SIG-M5 (cell line): Measurements from ENCODE around the gene SNX9.
"Not testable (repeated sequence)": the region's sequence is repeated elsewhere in the genome, so short reads cannot be mapped to it uniquely, and the experiment has no call there.

Experiments used
- DNase-seq: peaks from one replicate; lab custom pipeline; 2025; lab: John Stamatoyannopoulos, UW

SNX9 gene

DNA sequence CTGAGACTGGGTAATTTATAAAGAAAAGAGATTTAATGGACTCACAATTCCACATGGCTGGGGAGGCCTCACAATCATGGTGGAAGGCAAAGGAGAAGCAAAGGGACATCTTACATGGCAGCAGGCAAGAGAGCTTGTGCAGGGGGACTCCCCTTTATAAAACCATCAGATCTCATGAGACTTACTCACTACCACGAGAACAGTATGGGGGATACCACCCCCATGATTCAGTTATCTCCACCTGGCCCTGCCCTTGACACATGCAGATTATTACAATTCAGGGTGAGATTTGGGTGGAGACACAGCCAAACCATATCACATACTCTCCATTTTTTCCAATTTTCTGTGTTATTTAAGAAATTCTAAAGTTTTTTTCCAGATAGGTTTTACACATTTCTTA, 35.6 kb downstream of the SNX9 start:
- DNase-seq = not testable (repeated sequence)

DNA sequence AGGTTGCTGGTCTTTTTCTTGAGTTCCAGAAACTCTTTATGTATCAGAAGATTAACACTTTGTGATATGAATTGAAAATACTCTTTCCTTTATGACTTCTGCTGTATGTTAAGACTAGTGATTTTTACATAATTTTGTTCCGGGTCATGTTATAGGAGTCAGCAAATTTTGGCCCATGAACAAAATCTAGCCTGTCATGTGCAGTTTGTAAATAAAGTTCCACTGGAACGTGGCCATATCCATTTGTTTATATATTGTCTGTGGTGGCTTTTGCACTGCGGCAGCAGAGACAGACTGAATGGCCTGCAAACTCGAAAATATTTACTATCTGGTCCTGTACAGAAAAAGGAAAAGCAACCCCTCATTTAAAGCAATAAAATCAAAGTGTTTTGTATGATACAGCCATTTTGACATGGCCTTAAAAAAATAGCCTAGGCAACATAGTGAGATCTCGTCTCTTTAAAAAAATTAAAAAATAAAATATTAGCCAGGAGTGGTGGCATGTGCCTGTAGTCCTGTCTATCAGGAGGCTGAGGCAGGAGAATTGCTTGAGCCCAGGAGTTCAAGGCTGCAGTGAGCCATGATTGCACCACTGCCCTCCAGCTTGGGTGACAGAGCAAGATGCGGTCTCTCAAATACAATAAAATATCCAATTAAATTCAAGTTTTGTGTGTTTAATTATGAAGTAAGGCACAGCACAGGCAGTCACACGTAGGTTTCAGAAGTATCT, 36.9 kb downstream of the SNX9 start:
- DNase-seq = no peak

DNA sequence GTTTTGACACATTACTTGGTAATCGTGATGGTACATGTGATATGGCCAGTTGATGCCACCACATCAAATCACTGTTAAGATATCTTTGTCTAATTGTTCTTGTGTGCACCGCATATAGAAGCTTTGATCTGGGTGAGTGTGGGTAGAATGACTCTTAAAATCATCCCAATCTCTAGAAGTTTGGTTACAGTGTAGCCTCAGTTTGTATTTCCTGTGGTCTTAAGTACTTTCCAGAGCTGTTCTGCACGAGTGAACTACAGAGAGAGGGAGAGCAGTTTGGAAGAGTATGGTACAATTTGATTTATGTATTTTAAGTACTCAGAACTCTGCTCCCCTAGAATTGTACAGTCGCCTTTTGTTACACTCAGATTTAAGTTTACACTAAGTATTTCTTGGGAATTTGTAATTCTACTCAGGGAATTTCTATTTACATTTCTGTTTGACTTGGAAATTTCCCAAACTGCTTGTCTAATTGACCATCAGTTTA, 37.5 kb downstream of the SNX9 start:
- DNase-seq = no peak

DNA sequence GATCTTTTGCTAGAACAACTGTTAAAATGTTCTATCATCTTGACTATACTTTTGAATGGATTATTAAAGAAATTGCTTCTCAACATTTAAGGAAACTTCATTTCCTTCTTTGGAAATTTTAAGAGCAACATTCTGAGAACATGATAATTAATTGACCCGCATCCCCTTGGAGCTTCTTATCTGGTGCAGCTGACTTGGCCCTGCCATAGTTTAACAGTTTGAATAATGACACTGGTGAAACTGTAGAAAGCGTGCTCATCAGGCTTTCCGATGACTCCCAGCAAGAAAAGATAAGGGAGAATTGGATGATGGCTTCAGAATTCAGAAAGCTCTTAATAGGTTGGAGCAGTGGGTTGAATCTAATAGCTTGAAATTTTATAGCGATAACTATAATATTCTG, 38.1 kb downstream of the SNX9 start:
- DNase-seq = no peak

DNA sequence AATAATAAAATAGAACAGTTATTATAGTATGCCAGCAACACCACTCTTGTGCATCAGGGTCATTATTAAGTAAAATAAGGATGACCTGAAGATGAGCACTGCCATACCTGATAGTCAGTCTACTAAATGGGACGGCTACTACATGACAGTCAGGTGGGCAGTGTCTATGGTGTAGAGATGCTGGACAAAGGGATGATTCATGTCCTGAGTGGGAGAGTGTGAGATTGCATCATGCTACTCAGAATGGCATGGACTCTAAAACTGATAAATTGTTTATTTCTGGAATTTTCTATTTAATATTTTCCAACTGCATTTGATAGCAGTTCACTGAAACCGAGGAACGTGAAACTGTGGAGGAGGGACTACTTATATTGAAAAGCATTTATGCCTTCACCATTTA, 38.8 kb downstream of the SNX9 start:
- DNase-seq = no peak

DNA sequence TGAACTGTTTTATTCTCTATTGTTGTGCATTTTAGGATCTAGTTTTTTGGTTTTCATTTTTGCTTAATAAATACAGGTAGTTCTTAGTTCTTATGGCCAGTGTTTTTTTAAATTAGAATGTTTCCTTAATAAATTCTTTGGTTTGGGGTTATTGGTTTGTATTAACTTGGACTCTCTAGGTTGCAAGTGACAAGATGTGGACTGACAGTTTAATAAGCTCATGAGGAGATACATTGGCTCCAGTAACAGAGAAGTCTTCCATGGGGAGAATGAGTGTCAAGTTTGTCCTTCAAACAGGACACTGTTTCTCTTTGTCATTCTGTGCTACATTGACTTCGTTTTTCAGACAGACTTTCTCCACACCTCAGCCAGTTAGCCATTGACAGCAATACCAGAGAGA, 39.7 kb downstream of the SNX9 start:
- no peak for DNase-seq

DNA sequence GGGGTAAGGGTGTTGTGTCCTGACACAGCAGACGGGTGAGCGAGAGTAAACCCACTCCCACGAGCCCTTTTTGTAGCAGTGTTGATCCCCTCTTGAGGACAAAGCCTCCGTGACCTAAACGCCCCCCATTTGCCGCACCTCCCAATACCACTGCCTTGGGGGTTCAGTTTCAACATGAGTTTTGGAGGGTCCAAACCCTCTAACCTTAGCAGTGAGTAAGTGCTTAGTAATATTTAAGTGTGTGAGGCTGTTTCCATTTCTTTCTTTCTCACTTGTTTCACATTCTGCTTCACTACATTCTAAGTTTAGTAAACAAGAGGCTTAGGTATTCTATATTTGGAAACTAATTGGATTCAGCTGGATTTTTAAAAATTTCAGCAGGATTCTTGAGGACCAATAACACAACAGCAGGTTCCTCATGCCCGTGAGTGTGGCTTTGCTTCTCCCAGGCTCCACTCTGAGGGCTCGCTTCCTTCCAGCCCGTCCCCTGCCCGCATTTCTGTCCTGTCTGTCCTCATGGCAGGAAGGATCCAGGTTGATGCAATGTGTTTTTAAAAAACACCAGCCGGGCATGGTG, 41.2 kb downstream of the SNX9 start:
- DNase-seq = no peak

DNA sequence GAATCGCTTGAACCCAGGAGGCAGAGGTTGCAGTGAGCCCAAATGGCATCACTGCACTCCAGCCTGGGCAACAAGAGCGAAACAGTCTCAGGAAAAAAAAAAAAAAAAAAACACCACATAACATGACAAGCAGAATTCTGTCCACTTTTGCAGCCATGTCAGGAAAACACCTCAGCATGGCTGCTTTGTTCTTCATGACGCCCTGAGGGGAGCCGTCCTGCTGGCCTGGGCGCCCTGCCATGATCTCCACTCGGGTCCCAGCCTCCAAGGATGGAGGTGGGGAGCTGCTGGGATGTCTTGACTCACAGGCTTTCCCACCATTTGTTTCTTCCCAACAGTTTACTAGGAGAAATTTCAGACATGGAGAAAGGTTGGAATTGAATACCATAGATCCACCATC, 42.2 kb downstream of the SNX9 start:
- DNase-seq = no peak

DNA sequence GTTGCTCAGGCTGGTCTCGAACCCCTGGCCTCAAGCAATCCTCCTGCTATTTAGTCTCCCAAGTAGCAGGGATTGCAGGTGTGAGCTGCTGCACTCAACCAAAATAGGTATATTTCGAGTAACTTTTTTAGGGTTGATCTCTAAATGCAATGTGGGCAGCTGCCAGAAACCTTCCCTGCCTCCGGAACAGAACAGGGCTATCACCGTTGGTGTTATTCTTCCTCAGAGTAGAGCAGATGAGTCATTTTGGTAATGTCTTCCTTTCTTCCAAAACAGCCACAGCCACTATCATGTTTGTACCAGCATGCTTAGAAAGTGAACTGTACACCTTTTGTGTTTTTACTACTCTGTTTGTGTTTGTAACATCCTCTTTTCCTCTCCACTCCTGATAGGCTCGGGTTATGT, 44.1 kb downstream of the SNX9 start:
- no peak for DNase-seq

DNA sequence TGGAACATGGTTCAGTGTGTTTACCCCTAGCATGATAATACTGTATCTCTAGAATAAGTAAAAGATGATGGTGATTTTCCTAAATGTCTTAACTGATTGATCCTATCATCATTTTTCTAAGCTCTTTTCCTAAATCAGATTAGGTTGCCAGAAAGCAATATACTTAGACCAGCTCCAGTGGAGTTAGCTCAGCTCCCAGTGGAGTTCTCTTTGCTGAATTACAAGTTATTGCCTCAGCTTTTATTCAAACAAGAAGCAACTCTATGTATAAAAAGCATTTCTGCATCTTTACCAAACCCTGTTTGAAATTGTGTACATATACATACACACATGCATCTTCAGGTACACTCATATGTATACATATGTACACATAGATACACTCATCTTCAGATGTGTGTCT, 44.9 kb downstream of the SNX9 start:
- DNase-seq = no peak

DNA sequence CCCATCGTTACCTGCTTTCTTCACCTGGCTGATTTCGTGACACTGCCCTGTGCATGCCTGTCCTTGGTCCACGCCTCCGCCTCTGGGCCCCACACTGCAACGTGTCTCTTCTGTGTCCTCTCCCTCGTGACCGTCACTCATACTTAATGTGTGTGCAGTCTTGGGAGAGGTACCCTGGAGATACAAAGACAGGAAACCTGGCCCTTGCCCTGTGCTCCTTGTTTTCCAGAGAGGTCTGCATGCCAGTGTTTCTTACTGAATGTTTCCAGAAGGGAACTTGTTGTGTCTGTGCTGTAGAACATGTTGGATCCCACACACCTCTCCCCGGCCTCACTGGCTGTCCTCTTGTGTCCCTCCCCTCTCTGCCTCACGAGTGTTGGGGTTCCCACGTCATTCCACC, 45.8 kb downstream of the SNX9 start:
- DNase-seq = no peak

DNA sequence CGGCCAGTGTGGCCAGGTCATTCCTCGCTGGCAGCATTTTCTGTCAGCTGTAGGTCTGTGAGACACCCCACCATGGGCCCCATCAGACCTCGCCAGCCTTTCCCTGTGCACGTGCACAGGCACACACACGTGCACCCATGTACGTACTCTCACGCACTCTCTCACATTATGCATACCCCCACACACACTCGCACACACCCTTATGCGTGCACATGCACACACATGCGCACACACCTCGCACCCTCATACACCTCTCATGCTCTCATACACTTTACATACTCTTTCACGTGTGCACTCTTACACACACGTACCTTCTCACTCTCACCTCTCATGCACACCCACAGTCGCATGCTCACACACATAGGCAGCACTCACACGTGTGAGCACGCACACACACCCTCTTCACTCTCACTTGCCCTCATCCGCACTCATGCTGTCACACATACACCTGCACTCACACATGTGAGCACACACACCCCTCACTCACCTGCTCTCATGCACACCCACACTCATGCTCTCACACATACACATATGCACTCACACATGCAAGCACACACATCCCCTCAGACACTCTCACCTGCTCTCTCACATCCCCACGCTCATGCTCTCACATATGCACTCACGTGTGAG, 46.7 kb downstream of the SNX9 start:
- no peak for DNase-seq

DNA sequence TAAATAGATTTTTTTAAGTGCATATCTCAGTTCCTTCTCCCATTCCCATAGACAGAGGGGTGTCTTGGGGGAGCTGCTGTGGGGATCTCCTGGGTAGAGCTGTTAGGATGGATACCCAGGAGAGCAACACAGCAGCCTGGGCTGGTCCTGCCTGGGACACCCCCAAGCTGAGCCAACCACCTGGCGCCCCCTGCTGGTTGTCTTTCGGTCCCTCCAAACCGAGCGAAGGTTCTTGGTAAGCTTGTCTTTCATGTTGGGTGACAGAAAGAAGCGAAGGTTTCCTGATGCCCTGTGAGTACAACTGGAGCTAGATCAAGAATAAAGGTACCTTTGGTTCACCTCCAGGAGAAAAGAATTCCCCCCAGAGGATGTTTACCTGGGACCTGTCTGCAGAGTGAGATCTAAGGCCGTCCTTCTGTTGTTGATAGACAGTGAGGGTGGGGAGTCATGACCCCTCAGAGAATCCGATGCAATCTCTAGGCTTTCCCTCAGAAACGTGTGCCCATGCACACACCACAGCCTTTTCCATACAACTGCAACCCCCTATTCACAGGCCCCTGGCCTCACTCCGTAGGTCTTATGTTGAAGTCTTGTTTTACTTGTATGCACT, 50.8 kb downstream of the SNX9 start:
- no peak for DNase-seq

DNA sequence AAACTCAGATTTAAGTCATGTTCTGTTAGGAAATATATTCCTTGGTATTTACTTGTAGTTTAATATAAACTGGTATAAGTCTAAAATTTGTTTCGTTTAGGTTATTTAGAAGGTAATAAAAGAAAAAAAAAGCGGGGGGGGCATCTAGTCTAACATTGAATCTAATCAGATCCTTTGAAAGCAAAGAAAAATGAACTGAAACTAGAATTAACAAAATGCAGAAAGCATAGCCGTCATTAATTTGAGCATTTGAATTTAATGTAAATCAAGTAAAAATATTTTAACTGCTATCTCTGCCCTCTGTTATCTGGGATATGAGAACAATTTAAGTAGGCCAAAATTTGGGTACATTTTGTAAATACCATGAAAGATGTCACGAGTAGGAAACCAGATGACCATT, 54.1 kb downstream of the SNX9 start:
- DNase-seq = no peak

DNA sequence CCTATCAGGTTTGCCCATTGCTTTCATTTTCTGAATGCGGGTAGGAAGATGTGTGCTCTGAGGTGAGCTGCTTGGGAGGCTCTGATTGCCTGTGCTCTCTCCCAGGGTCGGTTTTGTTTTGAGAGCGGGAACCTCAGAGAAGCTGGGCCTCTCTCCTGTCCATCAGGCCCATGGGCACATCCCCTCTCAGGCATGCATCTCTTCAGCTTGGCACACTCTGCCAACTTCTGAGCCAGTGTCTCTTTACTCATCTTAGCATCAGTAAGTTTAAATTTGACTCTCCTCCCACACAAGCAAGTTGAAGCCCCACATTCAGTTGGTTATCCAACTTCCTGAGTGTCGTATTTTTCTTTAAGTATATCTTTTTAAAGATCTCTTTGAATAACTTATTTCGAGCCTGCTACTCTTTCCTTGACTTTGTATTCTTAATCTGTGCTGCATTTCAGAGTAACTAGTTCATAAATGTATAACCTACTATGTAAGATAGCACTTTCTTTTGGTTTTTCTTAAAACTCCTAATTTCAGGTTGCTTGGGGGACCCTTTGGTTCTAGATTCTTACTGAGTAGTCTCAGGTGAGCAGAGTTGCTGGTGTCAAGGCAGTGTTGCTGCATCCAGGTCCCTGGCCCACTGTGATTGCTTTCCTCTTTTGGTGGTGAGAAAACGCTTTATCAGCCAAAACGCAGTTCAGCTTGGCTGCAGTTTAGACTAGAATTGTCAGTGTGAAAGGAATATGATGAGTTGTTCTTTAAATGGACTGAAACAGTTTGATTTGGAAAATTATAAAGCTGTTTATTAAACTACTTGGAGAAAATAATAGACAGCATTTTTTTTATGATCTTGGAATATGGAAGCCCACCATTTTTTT, 54.8 kb downstream of the SNX9 start:
- DNase-seq = no peak

DNA sequence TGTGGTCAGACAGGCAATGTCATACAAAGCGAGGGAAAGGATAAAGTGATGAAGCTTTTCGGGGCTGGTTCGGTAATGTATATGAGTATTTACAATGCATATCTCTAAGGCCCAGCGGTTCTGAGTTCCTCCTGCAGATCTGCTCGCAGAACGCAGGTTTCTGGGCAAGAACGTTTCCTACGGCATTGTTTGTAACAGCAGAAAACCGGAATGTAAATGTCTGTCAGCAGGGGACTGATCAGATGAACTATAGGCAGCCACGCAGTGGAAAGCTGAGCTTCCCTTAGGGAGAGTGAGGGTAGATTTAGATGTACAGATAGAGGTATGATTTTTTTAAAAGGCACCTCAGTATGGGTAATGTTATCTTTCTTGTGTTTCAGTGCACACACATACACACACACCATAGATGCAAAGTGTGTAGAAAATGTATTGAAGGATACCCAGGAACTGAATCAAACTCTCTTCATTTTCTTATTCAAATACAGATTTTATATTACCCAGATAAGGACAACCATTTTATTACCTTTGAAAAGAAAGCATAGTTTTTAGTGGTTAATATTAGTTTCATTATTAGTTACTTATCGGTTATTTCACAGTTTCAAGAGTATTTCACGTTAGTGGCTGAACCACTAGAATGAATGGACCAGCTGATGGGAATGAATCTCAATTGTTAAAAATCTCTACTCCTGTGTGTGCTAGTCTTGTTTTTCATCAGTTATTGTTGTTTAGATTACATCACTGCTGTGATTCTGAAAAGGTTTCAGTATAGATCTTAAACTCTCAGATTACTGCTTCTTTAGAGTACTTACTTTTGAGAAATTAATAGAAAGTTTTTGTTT, 56.2 kb downstream of the SNX9 start:
- DNase-seq = no peak

DNA sequence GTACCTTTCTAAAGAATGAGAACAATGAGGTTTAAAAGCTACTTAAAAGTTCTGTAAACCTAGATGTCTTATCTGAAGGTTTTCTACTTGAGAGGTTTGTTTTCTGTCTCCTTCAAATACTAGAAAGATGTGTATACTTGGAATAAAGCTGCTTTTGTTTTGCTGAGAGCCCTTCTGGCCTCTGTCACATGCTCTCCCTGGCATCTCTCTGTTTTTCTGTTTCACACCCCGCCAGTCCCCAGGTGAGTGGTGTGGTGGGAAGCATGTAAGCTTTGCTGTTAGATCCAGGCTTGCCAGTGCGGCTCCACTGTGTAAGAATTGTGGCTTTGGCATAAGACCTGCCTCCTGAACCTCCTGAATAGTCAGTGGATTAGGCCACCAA, 56.8 kb downstream of the SNX9 start:
- DNase-seq = no peak

DNA sequence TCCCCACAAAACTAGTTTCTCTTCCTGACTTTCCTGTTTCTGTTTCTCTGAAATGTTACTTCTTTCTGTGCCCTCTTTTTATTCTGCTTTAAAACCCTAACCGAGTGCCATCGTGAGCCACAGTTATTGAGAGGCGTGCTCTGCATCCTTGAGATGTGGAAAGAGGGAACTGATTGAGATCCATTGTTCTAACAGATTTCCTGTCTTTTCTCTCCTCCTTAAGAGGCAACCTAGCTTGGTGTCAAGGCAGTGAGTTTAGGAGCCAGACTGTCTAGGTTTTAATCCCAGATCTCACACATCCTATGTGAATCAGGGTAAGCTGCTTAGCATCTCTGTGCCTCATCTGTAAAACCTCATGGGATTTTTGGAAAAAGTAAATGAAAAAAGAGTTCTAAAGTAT, 57.5 kb downstream of the SNX9 start:
- no peak for DNase-seq

DNA sequence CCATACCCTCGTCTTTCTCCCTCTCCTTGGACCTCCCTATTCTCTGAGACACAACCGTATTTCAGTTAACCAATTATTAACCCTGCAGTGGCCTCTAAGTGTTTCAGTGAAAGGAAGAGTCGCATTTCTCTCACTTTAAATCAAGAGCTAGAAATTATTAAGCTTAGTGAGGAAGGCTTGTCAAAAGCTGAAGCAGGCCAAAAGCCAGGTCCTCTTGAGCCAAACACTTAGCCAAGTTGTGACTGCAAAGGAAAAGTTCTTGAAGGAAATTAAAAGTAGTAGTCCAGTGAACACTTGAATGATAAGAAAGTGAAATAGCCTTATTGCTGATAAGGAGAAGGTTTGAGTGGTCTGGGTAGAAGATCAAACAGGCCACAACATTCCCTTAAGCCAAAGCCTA, 58.3 kb downstream of the SNX9 start:
- DNase-seq = no peak

DNA sequence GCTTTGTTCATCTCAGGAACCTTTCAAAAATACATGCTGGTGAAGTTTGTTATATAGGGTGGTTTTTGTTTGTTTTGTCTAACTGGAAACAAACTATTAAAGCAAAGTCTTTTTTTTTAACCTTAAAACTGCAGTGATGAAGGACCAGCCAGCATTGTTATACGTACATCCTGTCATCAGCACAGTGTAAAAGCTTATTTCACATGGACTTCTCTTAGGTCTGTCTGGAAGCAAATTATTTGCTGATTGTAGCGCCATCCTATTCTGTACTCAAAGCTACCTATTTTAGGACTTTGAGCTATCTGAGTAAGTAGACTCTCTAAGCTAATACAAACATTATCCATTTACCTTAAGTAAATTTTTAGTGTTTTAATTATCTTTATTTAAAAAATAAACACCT, 61.7 kb downstream of the SNX9 start:
- DNase-seq = no peak

DNA sequence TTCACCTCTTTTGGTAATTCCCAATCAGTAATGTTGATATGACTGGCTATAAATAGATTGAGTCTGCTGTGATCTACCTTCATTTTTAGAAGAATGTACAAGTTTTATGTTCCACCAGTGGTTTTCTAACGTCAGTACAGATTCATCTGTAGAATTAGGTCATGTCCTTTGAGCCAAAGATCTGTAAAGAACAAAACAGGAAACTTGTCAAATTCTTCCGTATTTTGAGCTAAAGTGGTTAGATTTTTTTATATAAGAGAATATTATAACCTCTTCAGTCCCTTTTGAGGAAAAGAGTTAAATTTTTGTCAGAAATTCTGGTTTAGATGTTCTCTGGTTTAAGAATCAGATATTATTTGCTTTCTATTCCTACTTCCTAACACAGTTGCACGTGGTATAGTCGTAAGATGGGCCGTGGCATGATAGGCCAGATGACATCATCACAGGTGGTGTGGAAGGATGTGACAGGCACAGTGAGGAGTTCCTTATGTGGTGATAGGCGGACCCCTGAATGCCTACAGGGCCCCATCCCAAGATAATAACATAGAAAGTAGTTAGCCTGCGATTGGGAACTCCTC, 62.3 kb downstream of the SNX9 start:
- DNase-seq = no peak
